HepG2 (cell line): ENCODE results near the gene SLC4A11. TPM values are rescaled to one million over a fixed set of nuclear protein-coding genes. Genes with fewer than 3 reads are reported as not detected.

Experiments
- CBX5 ChIP-seq: sonication (generic); formaldehyde crosslinking; IDR thresholded peaks from 2 replicates; pipeline ENCODE4 v1.4.0; 2020; ENCODE audit warnings: missing genetic modification reagents, borderline replicate concordance
- CEBPG ChIP-seq: IDR thresholded peaks from 2 replicates; pipeline ENCODE4 v1.6.1; 2016
- CREM ChIP-seq, 2 experiments: sonication (generic) in 1 of 2; formaldehyde crosslinking in 1 of 2; IDR thresholded peaks; 2 replicates each; pipeline versions ENCODE4 v1.4.0 to v1.6.1; 2016 to 2020; ENCODE audit warnings: antibody characterized with exemption in 1 of 2, mild to moderate bottlenecking in 1 of 2, missing genetic modification reagents in 1 of 2
- HNF4G ChIP-seq, 2 experiments: sonication (generic) in 1 of 2; formaldehyde crosslinking in 1 of 2; IDR thresholded peaks; 2 replicates each; pipeline versions ENCODE4 v1.4.0 to v1.6.1; 2011 to 2020; ENCODE audit warnings: borderline replicate concordance in 2 of 2, low read depth in 2 of 2, mild to moderate bottlenecking in 2 of 2, low read length in 1 of 2, missing genetic modification reagents in 1 of 2, moderate library complexity in 1 of 2
- JUNB ChIP-seq: sonication (generic); formaldehyde crosslinking; IDR thresholded peaks from 2 replicates; pipeline ENCODE4 v1.8.0; 2022; ENCODE audit warnings: missing genetic modification reagents, mild to moderate bottlenecking, borderline replicate concordance
- KDM6A ChIP-seq: IDR thresholded peaks from 2 replicates; pipeline ENCODE4 v1.6.1; 2016; ENCODE audit warnings: low read depth
- MYC ChIP-seq: sonication (generic); formaldehyde crosslinking; IDR thresholded peaks from 2 replicates; pipeline ENCODE4 v1.9.0; 2021; ENCODE audit warnings: missing genetic modification reagents, borderline replicate concordance
- NFE2L2 ChIP-seq: fragments of 150-350 bp; IDR thresholded peaks from 2 replicates; pipeline ENCODE4 v1.6.1; 2014; ENCODE audit warnings: low read length
- SAFB2 ChIP-seq: sonication (generic); formaldehyde crosslinking; IDR thresholded peaks from 2 replicates; pipeline ENCODE4 v1.5.1; 2020; ENCODE audit warnings: missing genetic modification reagents, low read depth, mild to moderate bottlenecking, borderline replicate concordance
- SOX6 ChIP-seq, 2 experiments: fragments of 450-650 bp in 1 of 2; sonication (generic) in 1 of 2; formaldehyde crosslinking in 1 of 2; IDR thresholded peaks; 2 replicates each; pipeline versions ENCODE4 v1.4.0 to v1.6.1; 2017 to 2020; ENCODE audit warnings: antibody characterized with exemption in 1 of 2, mild to moderate bottlenecking in 1 of 2, missing genetic modification reagents in 1 of 2
- TFDP2 ChIP-seq: sonication (generic); formaldehyde crosslinking; IDR thresholded peaks from 2 replicates; pipeline ENCODE4 v1.4.0; 2020; ENCODE audit warnings: missing genetic modification reagents
- XBP1 ChIP-seq: sonication (generic); formaldehyde crosslinking; IDR thresholded peaks from 2 replicates; pipeline ENCODE4 v1.5.0; 2020; ENCODE audit warnings: missing genetic modification reagents
- ZBTB14 ChIP-seq: sonication (generic); formaldehyde crosslinking; IDR thresholded peaks from 2 replicates; pipeline ENCODE4 v1.4.0; 2020; ENCODE audit warnings: missing genetic modification reagents
- ZBTB34 ChIP-seq: sonication (generic); formaldehyde crosslinking; IDR thresholded peaks from 2 replicates; pipeline ENCODE4 v1.8.0; 2022; ENCODE audit warnings: mild to moderate bottlenecking, missing genetic modification reagents
- ZNF281 ChIP-seq: sonication (generic); formaldehyde crosslinking; IDR thresholded peaks from 2 replicates; pipeline ENCODE4 v1.4.0; 2020; ENCODE audit warnings: missing genetic modification reagents, borderline replicate concordance
- ZNF776 ChIP-seq: sonication (generic); formaldehyde crosslinking; IDR thresholded peaks from 2 replicates; pipeline ENCODE4 v1.4.0; 2020; ENCODE audit warnings: mild to moderate bottlenecking, missing genetic modification reagents
- polyA plus RNA-seq, 8 experiments: library from polyadenylated mRNA; depleted of rRNA in 3 of 8; stranded (reverse) in 7 of 8; unstranded in 1 of 8; fragments of >200 nt; fragmentation: Illumina TruSeq in 4 of 8; extraction: Trizol in 4 of 8; gene quantifications; 2 replicates each; pipeline versions ENCODE4 v1.2.1 to v1.2.3, GENCODE V29; 2011 to 2016; ENCODE audit warnings: low read depth in 4 of 8, missing spikeins in 1 of 8, mixed read lengths in 1 of 8; ENCODE audit not compliant: insufficient read depth in 1 of 8
- total RNA-seq, 5 experiments: library from RNA; depleted of rRNA; stranded (reverse); fragments of >200 nt; fragmentation: Illumina TruSeq; extraction: Trizol; gene quantifications; 2 replicates each; pipeline ENCODE4 v1.2.3, GENCODE V29; 2016; ENCODE audit warnings: low read depth in 1 of 5
- TF ChIP-seq, protein P1 (sequence below): sonication (generic); formaldehyde crosslinking; IDR thresholded peaks from 2 replicates; pipeline ENCODE4 v1.9.0; 2021; ENCODE audit warnings: missing genetic modification reagents, borderline replicate concordance
- TF ChIP-seq, protein P2 (sequence below): fragments of 450-650 bp; IDR thresholded peaks from 2 replicates; pipeline ENCODE4 v1.6.1; 2017

SLC4A11 gene
- total and polyA plus RNA-seq, 2 of the 13 experiments (the other 11 are each of a cell fraction or from before 2014, with no cell fraction given) = 3.9 to 27.0 TPM

GRCh38 chr20:3224681-3225421 is 14.1 kb downstream of the SLC4A11 start (continued):
- TF ChIP-seq JUNB (CRISPR knock-in tag) (no peak), ZNF281 (CRISPR knock-in tag) (peak; percentile 66; the same call in 1 of the 2 replicates), CREM (IDR thresholded peaks at IDR 0.05) (peak; percentile 50; the same call in 1 of the 2 replicates), CREM (CRISPR knock-in tag; IDR thresholded peaks at IDR 0.05) (no peak), KDM6A (CRISPR knock-in tag) (0 out of 2 replicates have a peak, but pooled peaks have one; percentile 28), SAFB2 (no peak), ZNF776 (CRISPR knock-in tag) (no peak), HNF4G (IDR thresholded peaks at IDR 0.05; ENCODE audit: borderline replicate concordance, low read depth, low read length) (peak; percentile 43), HNF4G (CRISPR knock-in tag; IDR thresholded peaks at IDR 0.05; ENCODE audit: borderline replicate concordance, low read depth) (peak; percentile 42; the same call in 1 of the 2 replicates), ZBTB34 (CRISPR knock-in tag) (no peak), XBP1 (CRISPR knock-in tag) (no peak), SOX6 (IDR thresholded peaks at IDR 0.05) (no peak), SOX6 (CRISPR knock-in tag; IDR thresholded peaks at IDR 0.05) (peak; percentile 89), CEBPG (CRISPR knock-in tag) (peak; percentile 99), NFE2L2 (no peak), ZBTB14 (CRISPR knock-in tag) (no peak), CBX5 (CRISPR knock-in tag) (peak; percentile 81), TFDP2 (CRISPR knock-in tag) (peak; percentile 40; the same call in 1 of the 2 replicates), MYC (peak; percentile 69; the same call in 1 of the 2 replicates)
- TF ChIP-seq, protein P1, sequence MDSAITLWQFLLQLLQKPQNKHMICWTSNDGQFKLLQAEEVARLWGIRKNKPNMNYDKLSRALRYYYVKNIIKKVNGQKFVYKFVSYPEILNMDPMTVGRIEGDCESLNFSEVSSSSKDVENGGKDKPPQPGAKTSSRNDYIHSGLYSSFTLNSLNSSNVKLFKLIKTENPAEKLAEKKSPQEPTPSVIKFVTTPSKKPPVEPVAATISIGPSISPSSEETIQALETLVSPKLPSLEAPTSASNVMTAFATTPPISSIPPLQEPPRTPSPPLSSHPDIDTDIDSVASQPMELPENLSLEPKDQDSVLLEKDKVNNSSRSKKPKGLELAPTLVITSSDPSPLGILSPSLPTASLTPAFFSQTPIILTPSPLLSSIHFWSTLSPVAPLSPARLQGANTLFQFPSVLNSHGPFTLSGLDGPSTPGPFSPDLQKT (CRISPR knock-in tag) = no peak
- TF ChIP-seq, protein P2, sequence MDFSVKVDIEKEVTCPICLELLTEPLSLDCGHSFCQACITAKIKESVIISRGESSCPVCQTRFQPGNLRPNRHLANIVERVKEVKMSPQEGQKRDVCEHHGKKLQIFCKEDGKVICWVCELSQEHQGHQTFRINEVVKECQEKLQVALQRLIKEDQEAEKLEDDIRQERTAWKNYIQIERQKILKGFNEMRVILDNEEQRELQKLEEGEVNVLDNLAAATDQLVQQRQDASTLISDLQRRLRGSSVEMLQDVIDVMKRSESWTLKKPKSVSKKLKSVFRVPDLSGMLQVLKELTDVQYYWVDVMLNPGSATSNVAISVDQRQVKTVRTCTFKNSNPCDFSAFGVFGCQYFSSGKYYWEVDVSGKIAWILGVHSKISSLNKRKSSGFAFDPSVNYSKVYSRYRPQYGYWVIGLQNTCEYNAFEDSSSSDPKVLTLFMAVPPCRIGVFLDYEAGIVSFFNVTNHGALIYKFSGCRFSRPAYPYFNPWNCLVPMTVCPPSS = no peak
